Panc1 (cell line): ENCODE results near the gene TEX261. TPM values are rescaled to one million over a fixed set of nuclear protein-coding genes. Genes with fewer than 3 reads are reported as not detected.

Experiments used
- ATAC-seq: fragments of 200-7000 bp; cut with Tn5 transposase; 2 replicates; pipeline ENCODE4 v1.9.1; 2020; ENCODE audit warnings: mild to moderate bottlenecking, moderate library complexity
- BruUV-seq: library from RNA; stranded (reverse); fragments of 400-500 nt; replicated peaks from 2 replicates; lab custom pipeline; 2021; lab: Mats Ljungman, UMichigan
- CTCF ChIA-PET: fragments of 300-600 bp; sonication (Branson Sonifier 250); formaldehyde crosslinking; loops from one replicate; lab custom pipeline; 2022; ENCODE audit warnings: antibody characterized with exemption; lab: Charles Lee
- POLR2A ChIA-PET: fragments of 300-600 bp; sonication (Branson Sonifier 250); formaldehyde crosslinking; loops from one replicate; lab custom pipeline; 2022; ENCODE audit warnings: antibody characterized with exemption; lab: Charles Lee
- DNase-seq: peaks from one replicate; pipeline ENCODE4 v3.0.0-alpha.2; 2010; ENCODE audit warnings: low read depth, low spot score
- H3K27ac ChIP-seq: 2 replicates; pipeline ENCODE4 v1.5.1; 2011; ENCODE audit warnings: mild to moderate bottlenecking, low read length, inconsistent platforms
- H3K27me3 ChIP-seq: fragments of 200-500 bp; sonication (Bioruptor generic); 2 replicates; pipeline ENCODE4 v1.6.0; 2014; ENCODE audit warnings: low read length, inconsistent platforms; ENCODE audit not compliant: control insufficient read depth, insufficient read depth
- H3K36me3 ChIP-seq: fragments of 200-500 bp; sonication (Bioruptor generic); 2 replicates; pipeline ENCODE4 v1.5.1; 2014; ENCODE audit warnings: inconsistent platforms, mild to moderate bottlenecking, low read length, moderate library complexity; ENCODE audit not compliant: control insufficient read depth, insufficient read depth
- H3K4me1 ChIP-seq: 2 replicates; pipeline ENCODE4 v1.5.1; 2011; ENCODE audit warnings: inconsistent platforms, mild to moderate bottlenecking, low read length, moderate library complexity; ENCODE audit not compliant: control insufficient read depth, insufficient read depth
- H3K4me3 ChIP-seq, 2 experiments: 2 replicates each; pipeline ENCODE4 v1.5.1; 2011 to 2012; ENCODE audit warnings: low read depth in 2 of 2, low read length in 2 of 2, mild to moderate bottlenecking in 2 of 2, inconsistent platforms in 1 of 2, moderate library complexity in 1 of 2
- H3K9me3 ChIP-seq: fragments of 200-500 bp; sonication (Bioruptor generic); 2 replicates; pipeline ENCODE4 v1.5.1; 2014; ENCODE audit warnings: low read depth, mild to moderate bottlenecking, inconsistent platforms, low read length, moderate library complexity; ENCODE audit not compliant: control insufficient read depth, insufficient read depth
- POLR2AphosphoS5 ChIP-seq: IDR thresholded peaks from 2 replicates; pipeline ENCODE4 v1.6.1; 2012; ENCODE audit warnings: mild to moderate bottlenecking, low read depth, low read length, moderate library complexity
- SIN3A ChIP-seq: IDR thresholded peaks from 2 replicates; pipeline ENCODE4 v1.6.1; 2012; ENCODE audit warnings: low read depth, mild to moderate bottlenecking, low read length, moderate library complexity, borderline replicate concordance; ENCODE audit not compliant: insufficient read depth
- TCF7L2 ChIP-seq: IDR thresholded peaks from 2 replicates; pipeline ENCODE4 v1.6.1; 2011; ENCODE audit warnings: mild to moderate bottlenecking, low read depth, low read length, inconsistent platforms
- in situ Hi-C: cut with HindIII; loops from 2 replicates; pipeline ENCODE4 v1.10.0; 2016; ENCODE audit warnings: low sequenced_read_pairs, low pct_unique_long_range_greater_than_20kb
- intact Hi-C: fragments of 100-400 bp; cut with micrococcal nuclease; formaldehyde crosslinking; loops from one replicate; pipeline ENCODE4 v1.10.0; 2022; ENCODE audit not compliant: unreplicated experiment
- total RNA-seq: library from RNA; stranded (reverse); gene quantifications from one replicate; pipeline ENCODE4 v1.2.1, GENCODE V29; 2021; ENCODE audit not compliant: unreplicated experiment
- TF ChIP-seq, protein P1 (sequence below), 2 experiments: IDR thresholded peaks; 2 replicates each; pipeline ENCODE4 v1.6.1; 2011 to 2012; ENCODE audit warnings: low read depth in 2 of 2, control low read depth in 1 of 2, low read length in 1 of 2, mild to moderate bottlenecking in 1 of 2, moderate library complexity in 1 of 2; ENCODE audit not compliant: insufficient read depth in 1 of 2
- TF ChIP-seq, protein P2 (sequence below): fragments of 450-650 bp; IDR thresholded peaks from 2 replicates; pipeline ENCODE4 v1.5.1; 2017; ENCODE audit warnings: mild to moderate bottlenecking

The TEX261 gene
- total RNA-seq, 1 experiment from 2014 or later = 64.9 TPM

DNA sequence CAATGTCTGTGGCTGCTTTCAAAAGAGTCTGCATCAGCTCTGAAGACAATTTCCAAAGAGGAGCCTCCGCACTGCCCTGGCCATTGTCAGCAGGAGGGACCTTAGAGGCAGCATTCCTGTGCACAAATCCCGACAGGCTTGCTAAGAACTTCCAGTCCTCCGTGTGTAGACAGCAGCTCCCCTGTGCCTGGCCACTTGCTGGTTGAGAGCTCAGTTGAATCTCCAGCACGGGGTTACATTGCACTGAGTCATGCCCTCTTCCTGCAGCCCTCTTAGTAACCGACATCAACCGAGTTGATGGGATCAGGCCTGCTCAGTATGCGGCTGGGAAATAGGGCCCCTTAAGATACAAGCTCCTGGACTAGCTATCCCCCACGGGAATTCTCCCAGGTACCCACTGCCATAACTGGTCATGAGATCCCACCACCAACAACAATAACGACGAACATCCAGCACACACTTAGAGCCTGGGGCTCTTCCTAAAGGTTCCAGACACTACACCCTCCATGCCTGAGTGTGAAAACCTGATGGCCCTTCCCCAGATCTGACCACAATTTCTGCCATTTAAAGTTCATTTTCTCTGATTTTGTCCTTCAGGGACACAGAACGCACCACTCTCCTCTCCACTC lies 47.0 kb downstream of the TEX261 start:
- in situ Hi-C loops (no loop called here), intact Hi-C loops (loop anchor here (2.0 kb wide), 2 partner anchors 77 to 85 kb away; no protein-coding TSS in a partner anchor)
- Histone ChIP-seq H3K4me3 (peak overlapping the region in 1 of 2 experiments; percentile 43; a peak in 2 of 4 replicates), H3K27me3 (peaks cover 2% of the 10 kb centered on the region; the same call in 1 of the 2 replicates), H3K4me1 (no peaks in the 10 kb centered on the region; the same call in 1 of the 2 replicates), H3K9me3 (no peaks in the 10 kb centered on the region), H3K27ac (no peak overlapping the region), H3K36me3 (no peaks in the 10 kb centered on the region)
- CTCF ChIA-PET = interaction anchor here (0.5 to 1.5 kb wide), 15 partner anchors 17 to 644 kb away, joined by 3 to 9 read pairs (median 3); partner anchors contain the start of genes ANKRD53 and NAGK
- POLR2A ChIA-PET = interaction anchor here (0.5 kb wide), 1 partner anchor 703 kb away, joined by 8 read pairs; no protein-coding TSS in a partner anchor
- DNase-seq = no peak
- no TSS peak for BruUV-seq
- TF ChIP-seq TCF7L2 (no peak), POLR2AphosphoS5 (no peak), SIN3A (no peak)
- TF ChIP-seq, protein P1, sequence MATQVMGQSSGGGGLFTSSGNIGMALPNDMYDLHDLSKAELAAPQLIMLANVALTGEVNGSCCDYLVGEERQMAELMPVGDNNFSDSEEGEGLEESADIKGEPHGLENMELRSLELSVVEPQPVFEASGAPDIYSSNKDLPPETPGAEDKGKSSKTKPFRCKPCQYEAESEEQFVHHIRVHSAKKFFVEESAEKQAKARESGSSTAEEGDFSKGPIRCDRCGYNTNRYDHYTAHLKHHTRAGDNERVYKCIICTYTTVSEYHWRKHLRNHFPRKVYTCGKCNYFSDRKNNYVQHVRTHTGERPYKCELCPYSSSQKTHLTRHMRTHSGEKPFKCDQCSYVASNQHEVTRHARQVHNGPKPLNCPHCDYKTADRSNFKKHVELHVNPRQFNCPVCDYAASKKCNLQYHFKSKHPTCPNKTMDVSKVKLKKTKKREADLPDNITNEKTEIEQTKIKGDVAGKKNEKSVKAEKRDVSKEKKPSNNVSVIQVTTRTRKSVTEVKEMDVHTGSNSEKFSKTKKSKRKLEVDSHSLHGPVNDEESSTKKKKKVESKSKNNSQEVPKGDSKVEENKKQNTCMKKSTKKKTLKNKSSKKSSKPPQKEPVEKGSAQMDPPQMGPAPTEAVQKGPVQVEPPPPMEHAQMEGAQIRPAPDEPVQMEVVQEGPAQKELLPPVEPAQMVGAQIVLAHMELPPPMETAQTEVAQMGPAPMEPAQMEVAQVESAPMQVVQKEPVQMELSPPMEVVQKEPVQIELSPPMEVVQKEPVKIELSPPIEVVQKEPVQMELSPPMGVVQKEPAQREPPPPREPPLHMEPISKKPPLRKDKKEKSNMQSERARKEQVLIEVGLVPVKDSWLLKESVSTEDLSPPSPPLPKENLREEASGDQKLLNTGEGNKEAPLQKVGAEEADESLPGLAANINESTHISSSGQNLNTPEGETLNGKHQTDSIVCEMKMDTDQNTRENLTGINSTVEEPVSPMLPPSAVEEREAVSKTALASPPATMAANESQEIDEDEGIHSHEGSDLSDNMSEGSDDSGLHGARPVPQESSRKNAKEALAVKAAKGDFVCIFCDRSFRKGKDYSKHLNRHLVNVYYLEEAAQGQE (IDR thresholded peaks at IDR 0.05; ENCODE audit: insufficient read depth in 1 of 2, low read depth in 2 of 2, low read length in 1 of 2) = no peak
- TF ChIP-seq, protein P2, sequence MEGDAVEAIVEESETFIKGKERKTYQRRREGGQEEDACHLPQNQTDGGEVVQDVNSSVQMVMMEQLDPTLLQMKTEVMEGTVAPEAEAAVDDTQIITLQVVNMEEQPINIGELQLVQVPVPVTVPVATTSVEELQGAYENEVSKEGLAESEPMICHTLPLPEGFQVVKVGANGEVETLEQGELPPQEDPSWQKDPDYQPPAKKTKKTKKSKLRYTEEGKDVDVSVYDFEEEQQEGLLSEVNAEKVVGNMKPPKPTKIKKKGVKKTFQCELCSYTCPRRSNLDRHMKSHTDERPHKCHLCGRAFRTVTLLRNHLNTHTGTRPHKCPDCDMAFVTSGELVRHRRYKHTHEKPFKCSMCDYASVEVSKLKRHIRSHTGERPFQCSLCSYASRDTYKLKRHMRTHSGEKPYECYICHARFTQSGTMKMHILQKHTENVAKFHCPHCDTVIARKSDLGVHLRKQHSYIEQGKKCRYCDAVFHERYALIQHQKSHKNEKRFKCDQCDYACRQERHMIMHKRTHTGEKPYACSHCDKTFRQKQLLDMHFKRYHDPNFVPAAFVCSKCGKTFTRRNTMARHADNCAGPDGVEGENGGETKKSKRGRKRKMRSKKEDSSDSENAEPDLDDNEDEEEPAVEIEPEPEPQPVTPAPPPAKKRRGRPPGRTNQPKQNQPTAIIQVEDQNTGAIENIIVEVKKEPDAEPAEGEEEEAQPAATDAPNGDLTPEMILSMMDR = no peak
- ATAC-seq = peak; percentile 73

DNA sequence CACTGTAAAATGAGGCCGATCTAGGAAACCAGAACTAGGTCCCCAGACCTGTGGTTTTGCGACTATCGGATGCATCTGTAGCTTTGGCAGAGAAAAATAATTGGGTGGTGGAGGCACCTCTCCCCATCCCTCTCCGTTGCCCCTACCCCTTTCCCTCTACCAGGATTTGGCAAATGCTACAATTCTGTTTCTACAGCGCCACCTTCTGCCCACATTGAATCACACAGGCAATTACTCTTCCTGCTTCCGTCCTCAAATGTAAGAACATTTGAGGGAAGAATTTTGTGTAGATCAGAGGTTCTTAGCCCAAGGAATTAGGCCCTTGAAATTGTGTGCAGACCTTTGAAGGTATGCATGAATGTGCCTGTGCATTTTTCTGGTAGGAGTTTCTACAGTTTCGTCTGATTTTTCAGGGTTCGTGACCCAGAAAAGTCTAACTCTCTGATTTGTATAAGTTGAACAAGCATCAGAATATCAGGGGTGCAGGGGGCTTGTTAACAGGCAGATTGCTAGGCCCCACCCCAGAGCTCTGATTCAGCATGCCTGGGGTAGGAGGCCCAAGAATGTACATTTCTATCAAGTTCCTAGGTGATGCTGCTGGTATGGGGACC lies 47.7 kb downstream of the TEX261 start:
- H3K9me3 ChIP-seq = no peaks in the 10 kb centered on the region
- no peak overlapping the region for H3K4me3 ChIP-seq
- H3K4me1 ChIP-seq = no peaks in the 10 kb centered on the region; the same call in 1 of the 2 replicates
- CTCF ChIA-PET = interaction anchor here (0.6 to 1.5 kb wide), 3 partner anchors 75 to 96 kb away, joined by 3 to 9 read pairs (median 4); no protein-coding TSS in a partner anchor
- no peaks in the 10 kb centered on the region for H3K36me3 ChIP-seq
- BruUV-seq = no TSS peak
- H3K27ac ChIP-seq = no peak overlapping the region
- TF ChIP-seq SIN3A = no peak
- TF ChIP-seq, protein P2 = peak; percentile 91
- in situ Hi-C loops = no loop called here
- ATAC-seq (no peak), DNase-seq (peak; percentile 56)
- no peaks in the 10 kb centered on the region for H3K27me3 ChIP-seq
- intact Hi-C loops = loop anchor here (2.0 kb wide), 1 partner anchor 84 kb away; no protein-coding TSS in a partner anchor
- POLR2A ChIA-PET = no interaction called here
